A549 (cell line): Measurements from ENCODE around the gene ANKRD34A. TPM values are rescaled to one million over a fixed set of nuclear protein-coding genes. Genes with fewer than 3 reads are reported as not detected.
A peak's percentile ranks its signal among the peaks of the same experiment; 100 is the strongest.

Source experiments
- ATAC-seq, 2 experiments: fragments of 200-7000 bp in 1 of 2; fragments of >200 bp in 1 of 2; cut with Nextera tagmentation in 1 of 2; cut with Tn5 transposase in 1 of 2; 3 replicates each; pipeline versions ENCODE4 v1.8.0 to v1.9.1; 2018 to 2020; ENCODE audit warnings: mild to moderate bottlenecking in 1 of 2, moderate library complexity in 1 of 2
- CTCF ChIA-PET: fragments of 300-600 bp; sonication (Branson Sonifier 250); formaldehyde crosslinking; extraction: SDS; loops from one replicate; lab custom pipeline; 2021; ENCODE audit warnings: antibody characterized with exemption, inconsistent platforms; lab: Yijun Ruan, JAX
- POLR2A ChIA-PET: fragments of 350-600 bp; formaldehyde crosslinking; extraction: SDS; loops from one replicate; lab custom pipeline; 2021; ENCODE audit warnings: antibody characterized with exemption, inconsistent platforms; lab: Yijun Ruan, JAX
- DNase-seq, 2 experiments: peaks; one replicate each; pipeline versions ENCODE4 v3.0.0 to v3.0.0-alpha.2; 2011 to 2016; ENCODE audit warnings: low read depth in 1 of 2, low spot score in 1 of 2
- FAIRE-seq: peaks from 2 replicates; lab custom pipeline; 2011; peaks lifted over from hg19 to GRCh38; lab: Jason Lieb, UNC
- H3K27ac ChIP-seq, 2 experiments: fragments of >200 bp; sonication (Bioruptor Twin); formaldehyde crosslinking; 3 replicates each; pipeline ENCODE4 v1.5.1; 2016 to 2017
- H3K4me1 ChIP-seq: fragments of >200 bp; sonication (Bioruptor Twin); formaldehyde crosslinking; 3 replicates; pipeline ENCODE4 v1.6.1; 2016
- H3K4me2 ChIP-seq: fragments of >200 bp; sonication (Bioruptor Twin); formaldehyde crosslinking; 3 replicates; pipeline ENCODE4 v1.6.1; 2016
- H3K4me3 ChIP-seq: fragments of >200 bp; sonication (Bioruptor Twin); formaldehyde crosslinking; 3 replicates; pipeline ENCODE4 v1.5.1; 2016
- H3K9me3 ChIP-seq: fragments of >200 bp; sonication (Bioruptor Twin); formaldehyde crosslinking; 3 replicates; pipeline ENCODE4 v1.6.1; 2016
- FOSB ChIP-seq: fragments of 250-450 bp; sonication (Bioruptor Pico); IDR thresholded peaks from 2 replicates; pipeline ENCODE4 v1.5.0; 2020; ENCODE audit warnings: mild to moderate bottlenecking, moderate library complexity
- HOXB5 ChIP-seq: fragments of 250-450 bp; sonication (Bioruptor Pico); IDR thresholded peaks from 2 replicates; pipeline ENCODE4 v1.5.0; 2020; ENCODE audit warnings: mild to moderate bottlenecking, moderate library complexity
- JUN ChIP-seq, 2 experiments: fragments of >200 bp; sonication (Bioruptor Twin); formaldehyde crosslinking; IDR thresholded peaks; 2 replicates in 1 of 2; 3 replicates in 1 of 2; pipeline ENCODE4 v1.6.1; 2016 to 2017
- MAFK ChIP-seq: fragments of 450-650 bp; IDR thresholded peaks from 2 replicates; pipeline ENCODE4 v1.6.1; 2014; ENCODE audit not compliant: partially characterized antibody
- MAX ChIP-seq: IDR thresholded peaks from 2 replicates; pipeline ENCODE4 v1.6.1; 2012
- MYC ChIP-seq: IDR thresholded peaks from 2 replicates; pipeline ENCODE4 v1.6.1; 2012; ENCODE audit warnings: mild to moderate bottlenecking, inconsistent platforms, low read length, improper control_type of control experiment, borderline replicate concordance
- PBX3 ChIP-seq: IDR thresholded peaks from 2 replicates; pipeline ENCODE4 v1.6.1; 2012
- RAD21 ChIP-seq, 2 experiments: fragments of >200 bp in 1 of 2; sonication (Bioruptor Twin) in 1 of 2; formaldehyde crosslinking in 1 of 2; IDR thresholded peaks in 1 of 2; conservative IDR thresholded peaks in 1 of 2; 2 replicates in 1 of 2; 3 replicates in 1 of 2; pipeline ENCODE4 v1.6.1; 2012 to 2018; ENCODE audit warnings: inconsistent platforms in 1 of 2
- REST ChIP-seq: fragments of 200-600 bp; sonication (generic); IDR thresholded peaks from 2 replicates; pipeline ENCODE4 v1.6.1; 2016; ENCODE audit warnings: antibody characterized with exemption, mild to moderate bottlenecking, moderate library complexity
- SMC3 ChIP-seq: fragments of >200 bp; sonication (Bioruptor Twin); formaldehyde crosslinking; IDR thresholded peaks from 3 replicates; pipeline ENCODE4 v1.6.1; 2018; ENCODE audit warnings: inconsistent platforms
- TFCP2L1 ChIP-seq: fragments of 250-450 bp; sonication (Bioruptor Pico); IDR thresholded peaks from 2 replicates; pipeline ENCODE4 v1.5.0; 2021; ENCODE audit warnings: mild to moderate bottlenecking
- WGBS: methylation state at CpG from one replicate; pipeline ENCODE4 v1.1.6; 2017; ENCODE audit errors: missing lambda C conversion rate; 5-methylcytosine and 5-hydroxymethylcytosine counted together
- polyA plus RNA-seq, 4 experiments: library from polyadenylated mRNA; depleted of rRNA in 3 of 4; stranded (reverse); fragments of >200 nt; fragmentation: RNase III in 1 of 4; extraction: RNeasy Plus Mini Kit Qiagen cat#74134 plus additional on column Dnase treatment in 1 of 4; gene quantifications; 2 replicates in 3 of 4; 3 replicates in 1 of 4; pipeline ENCODE4 v1.2.3, GENCODE V29; 2011 to 2017

The ANKRD34A gene
- polyA plus RNA-seq, 2 of the 4 experiments (the other 2 are of a cell fraction) = 0.30 to 0.39 TPM

GRCh38 chr1:145980457-145980994 lies 16.2 kb upstream of the ANKRD34A start (continued):
- TF ChIP-seq JUN (IDR thresholded peaks at IDR 0.05) (no peak), MAFK (no peak), SMC3 (no peak), HOXB5 (CRISPR knock-in tag) (no peak)

GRCh38 chr1:145979746-145980456 lies 15.5 kb upstream of the ANKRD34A start:
- DNase-seq (no peak), FAIRE-seq (no peak), ATAC-seq (no peak)
- 75% methylated on average over 7 of the region's 7 CpGs for WGBS
- Histone ChIP-seq H3K27ac (peak overlapping the region in 1 of 2 experiments; percentile 11; a peak in 2 of 6 replicates), H3K4me2 (0 out of 3 replicates have a peak overlapping the region, but pooled peaks have one; percentile 4), H3K4me1 (peaks cover 10% of the 10 kb centered on the region; the same call in 2 of the 3 replicates), H3K4me3 (no peak overlapping the region), H3K9me3 (no peaks in the 10 kb centered on the region)
- TF ChIP-seq PBX3 = no peak
- no peak for TF ChIP-seq MAX
- TF ChIP-seq REST = no peak
- no peak for TF ChIP-seq FOSB (CRISPR knock-in tag)
- TF ChIP-seq TFCP2L1 (CRISPR knock-in tag) = no peak
- no peak for TF ChIP-seq RAD21 (conservative IDR thresholded peaks at IDR 0.05 in 1 of 2, IDR thresholded peaks at IDR 0.05 in 1 of 2)
- ChIA-PET CTCF (interaction anchor here (0.6 to 24.2 kb wide), 11 partner anchors 12 to 146 kb away, joined by 4 to 566 read pairs (median 23); partner anchors contain the start of genes ANKRD34A, HJV, NUDT17 and PIAS3), POLR2A (interaction anchor here (0.6 to 0.9 kb wide), 2 partner anchors 16 to 22 kb away, joined by 3 to 4 read pairs; partner anchors contain the start of gene LIX1L)

GRCh38 chr1:145978854-145979745 lies 14.7 kb upstream of the ANKRD34A start:
- TF ChIP-seq MYC = no peak
- ATAC-seq (peak; percentile 58 to 75; a peak in 5 of 6 replicates), DNase-seq (peak in 1 of 2 experiments; percentile 82), FAIRE-seq (no peak)
- 49% methylated on average over 9 of the region's 9 CpGs for WGBS
- Histone ChIP-seq H3K4me1 (peaks cover 10% of the 10 kb centered on the region; the same call in 2 of the 3 replicates), H3K9me3 (no peaks in the 10 kb centered on the region), H3K27ac (peak overlapping the region; percentile 25 to 33; a peak in 4 of 6 replicates), H3K4me2 (peak overlapping the region; percentile 32; the same call in 2 of the 3 replicates), H3K4me3 (no peak overlapping the region)
- ChIA-PET POLR2A (interaction anchor here (0.6 to 1.6 kb wide), 3 partner anchors 15 to 52 kb away, joined by 3 to 4 read pairs (median 4); partner anchors contain the start of genes LIX1L and RBM8A), CTCF (interaction anchor here (1.5 to 24.2 kb wide), 11 partner anchors 13 to 133 kb away, joined by 4 to 566 read pairs (median 23); partner anchors contain the start of genes ANKRD34A, HJV, LIX1L and NUDT17)
